LNCaP clone FGC (cell line): ENCODE data around the gene CD82.

Experiments
- DNase-seq: peaks from one replicate; pipeline ENCODE4 v3.0.0-alpha.2; 2011; ENCODE audit warnings: low read depth
- H3K4me3 ChIP-seq: 2 replicates; pipeline ENCODE4 v1.5.1; 2011; ENCODE audit warnings: mild to moderate bottlenecking, low read depth, low read length, control low read depth
- CTCF ChIP-seq: IDR thresholded peaks from 2 replicates; pipeline ENCODE4 v1.5.1; 2012; ENCODE audit warnings: mild to moderate bottlenecking; ENCODE audit not compliant: control insufficient read depth, insufficient read depth; ENCODE audit errors: extremely low read depth

The CD82 gene

GRCh38 chr11:44613153-44613552 lies 47.7 kb downstream of the CD82 start:
- DNase-seq = no peak
- no peak for TF ChIP-seq CTCF
- H3K4me3 ChIP-seq = no peak overlapping the region

GRCh38 chr11:44614281-44614775 lies 48.9 kb downstream of the CD82 start:
- H3K4me3 ChIP-seq = no peak overlapping the region
- no peak for DNase-seq
- TF ChIP-seq CTCF = no peak

- no peak overlapping the region for H3K4me3 ChIP-seq
- TF ChIP-seq CTCF = no peak
- DNase-seq = no peak
Measured at GRCh38 chr11:44615041-44615755, 49.7 kb downstream of the CD82 start.

GRCh38 chr11:44615913-44616791 lies 50.7 kb downstream of the CD82 start:
- no peak for TF ChIP-seq CTCF
- H3K4me3 ChIP-seq = no peak overlapping the region
- no peak for DNase-seq

- DNase-seq = no peak
- no peak for TF ChIP-seq CTCF
- H3K4me3 ChIP-seq = no peak overlapping the region
Measured at GRCh38 chr11:44617671-44618461, 52.4 kb downstream of the CD82 start.

GRCh38 chr11:44618561-44619425 lies 53.3 kb downstream of the CD82 start:
- no peak for TF ChIP-seq CTCF
- H3K4me3 ChIP-seq = no peak overlapping the region
- DNase-seq = no peak
